ENCODE data around the gene FHOD1. TPM values are rescaled to one million over a fixed set of nuclear protein-coding genes. Genes with fewer than 3 reads are reported as not detected.
A peak's percentile ranks its signal among the peaks of the same experiment; 100 is the strongest.

The FHOD1 gene
- total and polyA plus RNA-seq, 9 of the 15 experiments (the other 6 are each of a cell fraction or from before 2014, with no cell fraction given), result 18.7 to 126 (median 32.3) TPM

GRCh38 chr16:67226804-67227566, 20.3 kb downstream of the FHOD1 start, which contains the start of gene TMEM208 (continued):
- TF ChIP-seq RAD51 (IDR thresholded peaks at IDR 0.05; ENCODE audit: borderline replicate concordance, low read depth), result no peak
- no peak for TF ChIP-seq CEBPG (CRISPR knock-in tag; IDR thresholded peaks at IDR 0.05)
- TF ChIP-seq CEBPG (tag; conservative IDR thresholded peaks at IDR 0.05 in 1 of 2, IDR thresholded peaks at IDR 0.05 in 1 of 2), result no peak
- peak; percentile 84; the same call in 1 of the 2 replicates for TF ChIP-seq KLF1 (tag; IDR thresholded peaks at IDR 0.05)
- TF ChIP-seq ID3 (CRISPR knock-in tag; IDR thresholded peaks at IDR 0.05), result no peak
- no peak for TF ChIP-seq ID3 (tag; IDR thresholded peaks at IDR 0.05)
- no peak for TF ChIP-seq POLR3A (IDR thresholded peaks at IDR 0.05; ENCODE audit: borderline replicate concordance, extremely low read depth, insufficient read depth, insufficient read length)
- 0 out of 2 replicates have a peak, but pooled peaks have one; percentile 69 for TF ChIP-seq TOE1 (IDR thresholded peaks at IDR 0.05; ENCODE audit: borderline replicate concordance)
- TF ChIP-seq TOE1 (CRISPR knock-in tag; IDR thresholded peaks at IDR 0.05; ENCODE audit: borderline replicate concordance, low read depth), result no peak
- no peak for TF ChIP-seq ZNF79 (CRISPR knock-in tag; IDR thresholded peaks at IDR 0.05; ENCODE audit: low read depth)
- TF ChIP-seq ZNF830 (CRISPR knock-in tag; IDR thresholded peaks at IDR 0.05), result no peak
- TF ChIP-seq FOXK1 (CRISPR knock-in tag; IDR thresholded peaks at IDR 0.05; ENCODE audit: borderline replicate concordance), result no peak
- no peak for TF ChIP-seq XRCC3 (IDR thresholded peaks at IDR 0.05)
- TF ChIP-seq ZNF507 (tag; conservative IDR thresholded peaks at IDR 0.05), result no peak
- no peak for TF ChIP-seq RHOXF2B (CRISPR knock-in tag; conservative IDR thresholded peaks at IDR 0.05)
- 0 out of 2 replicates have a peak, but pooled peaks have one; percentile 33 for TF ChIP-seq ZBTB2 (IDR thresholded peaks at IDR 0.05)
- TF ChIP-seq RFX1 (IDR thresholded peaks at IDR 0.05), result no peak
- TF ChIP-seq DIDO1 (tag; IDR thresholded peaks at IDR 0.05; ENCODE audit: low read depth), result peak; percentile 97
- no peak for TF ChIP-seq CBX5 (IDR thresholded peaks at IDR 0.05; ENCODE audit: borderline replicate concordance, low read depth)
- no peak for TF ChIP-seq ZNF778 (CRISPR knock-in tag; IDR thresholded peaks at IDR 0.05)
- no peak for TF ChIP-seq ESRRB (CRISPR knock-in tag; IDR thresholded peaks at IDR 0.05; ENCODE audit: borderline replicate concordance)
- TF ChIP-seq ZNF740 (CRISPR knock-in tag; IDR thresholded peaks at IDR 0.05), result peak; percentile 56; the same call in 1 of the 2 replicates
- no peak for TF ChIP-seq ZNF740 (tag; IDR thresholded peaks at IDR 0.05)
- no peak for TF ChIP-seq ZBED1 (IDR thresholded peaks at IDR 0.05)
- no peak for TF ChIP-seq NR4A1 (CRISPR knock-in tag; IDR thresholded peaks at IDR 0.05)
- no peak; the same call in 1 of the 2 replicates for TF ChIP-seq NR4A1 (tag; IDR thresholded peaks at IDR 0.05)
- TF ChIP-seq NFE2 (IDR thresholded peaks at IDR 0.05; ENCODE audit: low read depth), result no peak
- no peak for TF ChIP-seq CAMTA2 (CRISPR knock-in tag; conservative IDR thresholded peaks at IDR 0.05)
- TF ChIP-seq FOXK2 (conservative IDR thresholded peaks at IDR 0.05 in 1 of 2, IDR thresholded peaks at IDR 0.05 in 1 of 2; ENCODE audit: low read depth in 2 of 2), result peak; percentile 77 to 89
- no peak for TF ChIP-seq MAFK (IDR thresholded peaks at IDR 0.05; ENCODE audit: low read length)

Measured in K562 (cell line).